ENCODE measurements around the gene SORBS2.

SORBS2 gene

DNA sequence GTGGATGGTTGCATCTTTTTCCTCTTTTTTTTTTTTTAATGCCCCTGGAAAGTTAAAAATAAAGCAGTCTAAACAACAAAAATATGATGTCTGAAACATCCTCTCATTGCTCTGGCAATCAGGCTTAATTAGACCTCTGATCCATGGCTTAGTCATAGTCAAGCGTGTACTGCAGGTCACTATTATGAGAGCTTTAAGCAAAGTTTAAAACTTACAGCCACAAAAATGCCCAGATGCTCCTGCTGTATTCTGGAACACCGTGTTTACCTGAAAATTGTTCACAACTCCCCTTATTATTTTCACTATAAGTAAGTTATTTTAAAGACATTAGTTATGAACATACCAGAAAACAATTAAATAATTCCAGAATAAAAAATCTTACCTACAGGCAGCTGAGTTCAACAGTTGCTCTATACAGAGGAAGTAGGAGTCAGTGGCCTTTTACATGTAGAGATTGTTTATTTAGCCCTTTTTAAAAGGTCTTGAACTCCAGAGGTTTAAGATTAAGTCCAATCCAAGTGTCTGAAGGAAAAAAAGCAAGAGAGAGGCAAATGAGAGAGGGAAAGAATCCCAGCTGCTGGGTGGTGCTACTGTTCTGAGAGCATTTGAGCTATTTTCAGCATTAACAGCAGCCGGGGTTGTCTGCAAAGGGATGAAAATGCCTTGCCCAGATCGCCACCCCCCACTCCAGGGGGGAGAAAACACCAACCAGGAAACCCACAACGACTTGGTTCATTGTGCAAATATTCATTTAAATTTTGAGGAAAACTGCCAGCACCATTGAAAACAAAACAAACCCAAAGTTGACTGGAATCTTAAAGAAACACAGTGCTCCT, 36.9 kb downstream of the SORBS2 start:
- peak; percentile 66 for DNase-seq (ENCODE audit: low read depth)

DNA sequence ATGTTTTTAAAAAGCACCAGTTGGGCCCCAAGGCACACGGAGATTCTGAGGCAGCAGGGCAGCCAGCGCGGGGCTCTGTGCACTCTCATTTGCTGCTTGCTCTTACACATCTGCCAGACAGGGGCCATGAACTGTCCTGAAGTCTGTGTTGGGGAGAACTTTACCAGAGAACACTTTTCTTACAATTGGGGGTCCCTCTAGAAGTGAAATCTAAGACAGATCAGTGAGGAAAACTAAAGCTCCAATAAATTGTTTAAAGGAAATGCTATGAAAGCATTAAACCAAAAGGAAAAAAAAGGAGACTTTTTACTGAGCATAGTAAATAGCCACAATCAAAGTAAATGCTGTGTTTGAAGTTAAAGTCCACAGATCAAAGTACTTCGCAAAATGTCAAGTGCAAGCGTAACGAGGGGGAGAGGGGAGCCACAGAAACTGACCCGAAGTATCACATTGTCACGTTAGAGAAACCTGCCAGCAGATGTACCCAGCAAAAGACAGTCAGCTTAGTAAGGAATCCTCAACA, 37.8 kb downstream of the SORBS2 start:
- DNase-seq (ENCODE audit: low read depth) = no peak

DNA sequence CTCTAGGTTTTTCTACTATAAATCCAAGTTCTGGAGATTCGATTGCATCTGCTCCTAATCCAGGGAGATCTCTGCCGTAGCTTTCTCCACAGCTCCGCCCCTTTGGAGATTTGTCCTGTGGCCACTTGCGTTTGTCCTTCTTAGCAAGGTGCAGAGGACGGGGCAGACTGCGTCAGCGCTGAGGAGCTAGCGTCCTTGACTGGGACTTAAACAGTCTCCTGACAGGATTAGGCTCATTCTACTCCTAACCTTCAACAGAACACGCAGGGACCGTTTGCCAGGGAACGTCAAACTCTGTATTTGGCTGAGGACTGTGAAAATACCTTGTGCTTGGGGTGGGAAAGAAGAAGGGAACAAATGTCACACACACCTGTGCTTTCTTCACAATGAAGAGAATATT, 38.6 kb downstream of the SORBS2 start:
- no peak for DNase-seq (ENCODE audit: low read depth)

DNA sequence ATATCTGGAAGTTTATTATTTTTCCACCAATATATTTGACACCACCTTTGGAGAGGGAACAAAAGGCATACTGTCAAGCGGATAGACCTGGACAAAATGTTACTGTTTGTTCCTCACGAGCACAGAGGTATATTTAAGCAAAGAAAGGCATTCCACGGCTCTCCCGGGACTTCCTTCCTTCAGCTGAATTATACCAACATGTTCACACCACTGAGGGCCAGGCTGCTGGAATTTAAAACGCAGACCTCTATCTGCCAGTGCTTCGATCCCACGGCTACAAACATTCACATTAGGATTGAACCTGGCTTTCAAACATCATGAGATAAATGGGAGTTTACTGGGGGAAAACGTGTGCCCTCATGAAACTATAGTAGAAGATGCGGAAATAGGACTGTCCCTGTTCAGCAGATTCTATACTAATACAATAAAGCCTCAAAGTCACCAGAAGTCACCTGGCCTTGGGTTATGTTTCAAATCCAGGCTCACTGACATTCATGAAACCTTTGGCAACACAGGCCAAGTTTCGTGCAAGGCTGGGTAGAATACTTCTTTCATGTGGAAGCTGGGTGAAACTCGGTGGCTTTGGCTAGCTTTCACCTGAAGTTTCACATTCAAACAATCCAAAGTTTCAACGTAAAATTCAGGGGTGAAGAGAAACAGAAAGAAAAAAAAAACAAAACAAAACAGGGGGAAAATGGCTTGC, 39.5 kb downstream of the SORBS2 start:
- DNase-seq (ENCODE audit: low read depth) = no peak

DNA sequence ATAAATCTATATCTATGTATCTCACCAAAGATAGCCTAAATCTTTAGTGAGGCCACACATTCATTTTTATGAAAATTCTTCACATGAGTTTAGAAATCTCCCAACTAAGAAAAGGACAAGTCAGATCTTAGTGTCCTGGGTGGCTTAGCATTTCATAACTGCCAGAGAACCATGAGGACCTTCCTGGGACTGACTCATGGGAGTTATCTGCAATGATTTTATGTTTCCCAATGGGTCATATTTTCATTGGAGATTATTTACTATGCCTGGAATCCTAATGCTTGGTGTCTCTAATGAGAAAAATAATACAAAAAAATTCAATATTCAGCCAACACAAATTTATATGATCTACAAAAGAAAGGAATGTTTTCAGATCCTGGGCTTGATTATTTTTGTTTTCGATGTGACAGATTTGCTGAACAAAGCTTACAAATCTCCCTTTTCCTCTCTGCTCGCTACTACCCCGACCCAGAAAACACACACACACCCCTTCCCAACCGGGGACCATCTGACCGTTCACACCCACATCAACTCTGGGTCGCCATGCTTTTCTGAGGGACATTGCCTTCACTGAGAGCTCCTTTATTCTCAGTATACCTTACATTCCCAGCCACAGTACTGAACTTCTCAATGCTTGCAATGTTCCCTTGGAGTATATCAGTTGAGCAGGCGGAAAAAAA, 40.1 kb downstream of the SORBS2 start:
- DNase-seq (ENCODE audit: low read depth) = no peak

DNA sequence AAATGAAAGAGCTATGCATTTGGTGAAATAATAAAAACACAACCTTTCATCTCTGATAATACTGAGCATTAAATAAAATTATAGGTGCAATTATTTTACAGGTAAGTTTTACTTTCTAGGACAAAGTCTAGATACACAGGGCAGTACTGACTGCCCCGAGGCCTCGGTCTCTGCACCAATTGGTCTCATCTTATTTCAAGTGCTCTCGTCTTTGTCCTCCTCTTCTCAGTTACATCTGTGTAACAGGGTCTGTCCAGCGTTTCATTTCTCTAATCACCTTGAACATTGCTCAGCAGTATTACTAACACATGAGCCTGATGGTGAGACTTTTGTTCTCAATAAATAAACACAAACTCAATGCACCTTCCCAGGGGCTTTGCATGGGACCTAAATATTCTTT, 44.5 kb downstream of the SORBS2 start:
- DNase-seq (ENCODE audit: low read depth) = no peak

DNA sequence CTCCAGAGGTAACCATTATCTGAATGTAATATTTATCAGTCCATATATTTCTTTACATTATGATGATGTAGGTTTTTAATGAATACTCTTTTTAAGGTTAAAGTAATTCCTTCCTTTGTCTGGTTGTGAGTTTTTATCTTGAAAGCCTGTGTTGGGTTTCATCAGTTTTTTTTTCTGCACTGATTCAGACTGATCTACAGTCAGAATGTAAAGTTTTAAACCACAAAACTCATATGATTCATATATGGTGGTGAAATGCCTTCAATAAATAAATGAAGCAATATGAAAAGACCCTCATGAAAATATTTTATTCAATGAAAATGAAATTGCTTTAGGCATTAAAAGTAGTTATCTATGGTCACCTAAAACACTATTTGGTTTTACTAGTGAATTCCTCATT, 47.1 kb downstream of the SORBS2 start:
- DNase-seq (ENCODE audit: low read depth) = no peak

DNA sequence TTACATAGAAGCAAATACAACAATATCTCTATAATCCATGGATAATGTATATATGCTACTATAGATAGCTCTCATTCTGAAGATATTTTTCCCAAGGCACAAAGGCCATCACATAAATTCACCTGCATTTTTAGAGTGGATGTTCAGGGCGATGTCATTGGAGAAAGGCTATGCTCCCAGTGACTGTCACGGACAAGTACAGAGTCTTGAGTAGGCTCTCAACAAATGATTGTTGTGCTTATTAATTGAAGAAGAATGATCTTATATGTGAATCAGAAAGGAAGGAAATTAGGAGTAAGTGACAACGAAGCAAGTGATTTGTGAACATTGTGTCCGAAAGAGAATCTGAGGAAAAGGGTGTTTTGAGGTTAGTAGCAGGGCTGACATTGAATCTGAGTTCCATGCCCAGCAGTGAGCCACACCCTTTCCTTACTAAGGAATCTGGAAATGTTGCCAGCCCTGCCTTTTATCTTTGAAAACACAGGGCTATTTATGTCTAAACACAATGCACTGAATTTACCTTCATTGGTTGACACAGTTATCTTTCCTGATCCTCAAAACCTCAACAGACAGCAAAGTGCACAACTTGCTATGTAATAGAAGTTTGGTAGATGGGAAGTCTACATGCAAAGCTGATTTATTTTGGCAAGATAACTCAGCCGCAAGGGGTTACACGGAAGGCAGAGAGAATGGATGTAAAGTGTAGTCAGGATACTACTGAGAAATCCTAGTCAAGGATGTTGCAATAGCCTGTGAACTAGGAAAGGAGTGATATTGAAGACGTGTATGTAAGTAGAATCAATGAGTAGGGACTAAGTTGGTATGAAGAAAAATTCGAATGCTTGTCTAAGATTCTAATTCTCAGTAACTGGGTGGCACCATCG, 50.4 kb downstream of the SORBS2 start:
- no peak for DNase-seq (ENCODE audit: low read depth)

DNA sequence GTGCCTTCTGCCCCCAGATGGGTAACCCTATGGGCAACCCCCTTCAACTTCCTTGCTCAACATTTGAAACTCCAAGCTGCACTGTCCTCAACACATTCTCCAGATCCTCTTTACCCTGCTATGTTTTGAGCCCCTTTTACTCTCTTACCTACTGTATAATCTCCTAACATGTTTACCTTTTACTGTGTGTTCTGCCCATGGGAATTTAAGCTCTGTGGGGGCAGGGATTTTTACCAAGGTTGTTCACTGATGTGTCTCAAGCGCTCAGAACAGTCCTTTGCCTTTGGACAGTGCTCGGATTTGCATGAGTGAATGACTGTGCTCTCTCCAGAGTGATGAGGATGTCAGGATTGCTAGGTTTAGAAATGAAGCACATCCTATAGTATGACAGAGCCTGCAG, 53.2 kb downstream of the SORBS2 start:
- DNase-seq (ENCODE audit: low read depth) = no peak

DNA sequence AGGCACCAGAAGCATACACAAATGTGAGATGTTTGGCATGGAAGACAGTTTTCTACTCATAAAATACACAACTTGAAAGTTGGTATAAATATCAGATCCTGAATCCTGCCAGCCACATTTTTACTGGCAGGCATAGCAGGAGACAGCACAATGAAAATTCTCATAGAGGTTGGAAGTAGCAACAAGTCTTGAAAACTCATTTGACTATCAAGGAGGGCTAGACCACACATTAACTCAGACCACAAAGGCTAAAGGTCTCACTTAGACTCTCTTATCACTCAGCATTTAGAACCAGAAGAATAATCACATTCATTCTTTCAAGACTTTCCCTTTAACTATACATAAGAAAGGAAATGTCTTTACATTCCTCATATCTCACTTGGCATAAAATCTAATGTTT, 56.5 kb downstream of the SORBS2 start:
- DNase-seq (ENCODE audit: low read depth) = no peak

DNA sequence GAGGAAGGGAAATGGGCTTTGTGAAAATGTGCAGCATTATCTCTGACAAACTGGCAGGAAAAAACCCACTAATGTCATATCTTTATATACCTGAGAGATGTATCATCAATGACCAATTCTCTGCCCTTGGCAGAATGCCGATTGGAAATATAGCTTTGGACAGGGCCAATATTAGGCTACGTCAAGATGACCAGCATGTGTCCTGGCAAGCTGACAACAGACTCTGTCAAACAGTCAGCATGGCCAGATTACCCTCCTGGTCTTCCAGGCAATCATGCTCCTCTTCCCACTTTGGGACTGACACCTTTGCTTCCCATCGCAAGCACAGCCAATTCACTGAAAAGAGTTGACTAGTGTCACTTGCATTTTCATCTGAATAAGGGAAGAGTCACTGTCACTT, 57.0 kb downstream of the SORBS2 start:
- no peak for DNase-seq (ENCODE audit: low read depth)

DNA sequence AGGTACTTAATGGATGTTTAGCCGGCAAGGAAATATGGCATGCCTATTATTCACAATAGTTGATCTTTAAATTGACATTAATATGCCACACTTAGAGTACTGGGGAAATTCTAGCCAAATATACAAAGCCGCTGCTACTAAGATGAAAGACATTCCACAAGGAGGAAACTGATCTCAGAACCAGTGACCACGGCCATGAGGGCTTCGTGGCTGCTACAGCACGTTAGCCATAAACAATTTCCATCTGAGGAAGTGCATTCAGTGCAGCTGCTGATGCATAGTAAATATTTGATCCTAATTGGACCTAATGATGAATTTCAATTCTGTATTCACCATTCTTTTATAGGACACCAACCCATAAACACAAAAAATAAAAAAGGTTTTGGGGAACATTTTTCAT, 59.1 kb downstream of the SORBS2 start:
- DNase-seq (ENCODE audit: low read depth) = no peak

DNA sequence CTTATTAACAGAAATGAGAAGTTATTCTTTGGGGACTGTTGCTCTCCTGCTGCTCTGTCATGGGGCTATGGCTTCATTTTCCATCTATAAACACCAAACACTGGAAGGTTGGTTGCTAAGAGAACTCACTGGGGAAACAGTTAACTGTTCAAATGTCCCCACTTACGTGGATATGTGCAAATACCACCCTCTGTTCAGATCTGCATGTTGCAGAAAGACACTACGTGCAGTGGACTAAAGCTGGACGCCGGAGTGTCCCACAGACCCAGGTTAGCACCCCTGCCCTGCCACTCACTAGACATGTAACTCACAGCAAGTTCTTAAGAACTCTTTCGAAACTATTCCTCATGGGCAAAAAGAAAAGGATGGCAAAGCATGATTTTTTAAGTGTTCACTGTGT, 62.1 kb downstream of the SORBS2 start:
- no peak for DNase-seq (ENCODE audit: low read depth)

DNA sequence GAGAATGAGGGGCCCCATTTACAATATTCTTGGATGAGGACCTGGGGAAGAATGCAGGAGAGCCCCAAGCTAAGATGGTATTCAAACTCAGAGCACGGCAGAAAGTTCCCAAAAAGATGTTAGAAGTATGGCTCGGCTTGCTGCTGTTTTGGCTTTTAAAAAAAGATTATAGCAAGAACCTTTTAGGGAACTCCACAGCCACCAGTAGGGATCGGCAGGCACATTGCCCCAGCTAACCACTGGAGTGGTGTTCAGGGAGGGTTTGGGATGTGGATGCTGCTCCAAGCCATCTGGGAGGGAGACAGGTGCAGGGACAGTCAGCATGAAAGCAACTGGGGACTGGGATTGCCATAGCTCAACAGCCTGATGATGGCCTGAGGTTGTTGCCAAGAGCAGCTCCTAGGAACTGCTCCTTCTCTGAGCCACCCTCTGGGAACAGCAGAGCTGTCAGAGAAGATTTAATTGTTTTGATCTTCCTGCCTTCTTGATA, 63.0 kb downstream of the SORBS2 start:
- no peak for DNase-seq (ENCODE audit: low read depth)

DNA sequence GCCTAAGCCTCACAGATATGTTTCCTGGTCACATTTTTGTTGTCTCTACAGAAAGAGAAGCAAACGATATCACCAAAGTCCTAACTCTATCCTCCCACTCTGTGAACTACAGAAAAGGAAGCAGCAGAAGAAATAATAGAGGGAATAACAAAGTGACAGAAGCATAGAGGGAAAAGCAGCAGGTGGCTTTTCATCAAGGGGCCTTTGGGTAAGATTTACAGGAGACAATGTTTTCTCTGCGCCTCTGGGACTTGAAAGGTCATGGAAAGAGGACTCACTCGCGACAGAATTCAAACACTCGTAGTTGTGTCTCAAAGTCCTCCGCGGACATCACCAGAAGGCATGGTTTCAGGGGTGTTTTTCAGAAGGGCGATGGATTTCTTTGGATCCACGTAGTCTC, 66.1 kb downstream of the SORBS2 start:
- DNase-seq (ENCODE audit: low read depth) = no peak

DNA sequence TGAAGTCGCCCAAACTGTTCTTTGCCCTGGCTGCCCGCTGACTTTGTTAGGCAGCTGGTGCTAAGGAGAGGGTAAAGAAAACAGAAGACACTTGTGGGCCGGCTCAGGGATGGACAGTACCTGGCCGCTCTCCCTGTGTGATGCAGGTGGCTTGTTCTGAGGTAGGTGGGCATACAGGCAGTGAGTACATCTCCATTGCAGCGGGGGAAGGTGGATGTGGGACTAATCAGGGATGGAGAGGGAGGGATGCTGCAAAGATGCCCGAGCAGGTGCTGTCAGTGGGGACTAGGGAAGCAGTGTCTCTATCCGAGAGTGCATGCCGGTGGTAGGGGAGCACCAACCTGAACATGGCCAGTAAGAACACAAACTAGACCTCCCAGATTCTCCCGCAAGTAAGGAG, 67.0 kb downstream of the SORBS2 start:
- DNase-seq (ENCODE audit: low read depth) = no peak

DNA sequence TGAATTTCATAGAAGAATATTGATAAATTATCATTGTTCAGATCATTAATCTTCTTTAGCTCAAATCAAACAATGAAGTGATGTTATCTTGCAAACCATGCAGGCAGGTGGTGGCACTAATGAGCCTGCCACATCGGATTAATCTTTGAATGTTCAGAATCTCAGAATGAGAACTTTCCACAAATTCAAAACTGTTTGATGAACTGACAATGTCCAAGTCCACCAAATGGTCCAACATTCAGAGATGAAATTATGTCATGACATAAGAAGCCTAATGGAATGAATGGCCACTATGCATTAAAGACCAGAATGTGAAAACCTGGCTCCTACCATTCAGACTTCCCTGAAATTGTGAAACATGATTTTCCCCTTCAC, 67.5 kb downstream of the SORBS2 start:
- DNase-seq (ENCODE audit: low read depth) = no peak

DNA sequence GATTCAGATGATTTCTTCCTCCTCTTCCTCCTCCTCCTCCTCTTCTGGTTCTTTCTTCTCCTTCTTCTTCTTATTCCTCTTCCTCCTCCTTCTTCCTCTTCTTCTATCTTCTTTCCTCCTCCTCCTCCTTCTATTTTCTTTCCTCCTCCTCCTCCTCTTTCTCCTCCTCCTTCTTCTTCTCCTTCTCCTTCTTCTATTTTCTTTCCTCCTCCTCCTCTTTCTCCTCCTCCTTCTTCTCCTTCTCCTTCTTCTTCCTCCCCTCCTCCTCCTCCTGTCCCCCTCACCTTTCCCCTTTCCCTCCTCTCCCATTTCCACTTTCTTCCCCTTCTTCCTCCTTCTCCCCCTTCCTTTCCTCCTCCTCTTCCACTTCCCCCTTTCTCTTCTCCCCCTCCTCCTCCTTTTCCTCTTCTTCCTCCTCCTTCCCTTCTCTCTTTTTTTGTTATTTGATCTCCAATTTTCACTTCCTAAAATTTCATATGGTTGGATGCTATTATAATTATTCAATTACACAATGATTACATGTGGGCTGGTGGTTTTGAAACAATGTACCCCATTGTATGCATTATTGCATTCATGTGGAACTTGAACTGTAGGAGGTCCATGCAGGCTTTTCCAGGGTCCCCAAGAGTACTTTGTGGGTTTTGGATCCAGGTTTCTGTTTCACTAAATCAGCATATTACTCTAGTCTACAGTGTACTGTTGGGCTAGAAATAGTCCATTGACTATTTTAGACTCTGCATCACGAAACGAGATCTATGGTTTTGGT, 68.1 kb downstream of the SORBS2 start:
- no peak for DNase-seq (ENCODE audit: low read depth)

DNA sequence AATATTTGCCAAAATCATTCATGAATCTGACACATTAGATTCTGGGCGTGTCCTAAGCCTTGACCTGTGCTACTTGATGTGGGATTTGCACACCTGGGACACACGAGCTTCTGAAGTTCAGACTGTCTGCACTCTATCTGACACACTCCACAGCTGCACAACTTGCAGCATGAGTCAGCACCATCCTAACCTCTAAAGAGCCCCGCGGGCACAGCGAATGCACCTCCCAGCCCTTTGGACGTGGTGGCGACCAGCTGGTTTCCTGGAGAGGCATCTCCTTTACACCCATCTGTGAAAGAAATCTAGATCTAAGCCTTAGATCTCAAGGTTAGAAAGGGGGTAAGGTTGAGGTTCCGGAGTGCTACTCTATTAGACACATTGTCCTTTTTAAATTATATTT, 69.2 kb downstream of the SORBS2 start:
- no peak for DNase-seq (ENCODE audit: low read depth)

DNA sequence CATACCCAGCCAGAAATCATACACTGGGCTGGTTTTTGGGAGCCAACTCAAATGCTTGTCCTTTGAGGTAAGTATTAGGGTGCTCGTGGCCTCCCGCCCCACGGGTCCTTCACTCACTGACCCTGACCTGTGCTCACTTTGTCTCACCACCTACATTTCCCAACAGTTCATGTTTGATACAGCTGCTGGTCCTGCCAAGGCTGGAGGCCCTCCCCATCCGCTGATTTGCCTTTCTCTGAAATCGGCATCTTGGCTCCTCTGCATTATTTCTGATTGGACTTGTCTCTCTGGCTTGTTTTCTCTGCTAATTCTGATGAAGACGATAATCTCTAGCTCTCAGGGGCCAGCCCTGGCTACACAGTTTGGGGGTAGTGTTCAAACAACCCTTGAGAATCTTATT, 70.2 kb downstream of the SORBS2 start:
- no peak for DNase-seq (ENCODE audit: low read depth)

DNA sequence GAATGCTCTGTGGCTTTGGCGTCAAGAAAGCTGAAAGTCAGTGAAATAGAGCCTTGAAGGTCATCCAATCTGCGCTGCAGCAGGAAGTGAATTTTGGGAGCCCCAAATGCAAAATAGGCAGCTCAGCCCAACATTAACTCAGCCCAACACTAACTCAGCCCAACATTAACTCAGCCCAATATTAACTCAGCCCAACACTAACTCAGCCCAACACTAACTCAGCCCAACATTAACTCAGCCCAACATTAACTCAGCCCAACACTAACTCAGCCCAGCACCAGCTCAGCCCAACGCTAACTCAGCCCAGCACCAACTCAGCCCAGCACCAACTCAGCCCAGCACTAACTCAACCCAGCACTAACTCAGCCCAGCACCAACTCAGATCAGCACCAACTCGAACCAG, 71.5 kb downstream of the SORBS2 start:
- no peak for DNase-seq (ENCODE audit: low read depth)
